ENCODE measurements around the gene FNBP1.
A peak's percentile ranks its signal among the peaks of the same experiment; 100 is the strongest.
"Not testable (repeated sequence)": the region's sequence is repeated elsewhere in the genome, so short reads cannot be mapped to it uniquely, and the experiment has no call there.

Gene FNBP1

DNA sequence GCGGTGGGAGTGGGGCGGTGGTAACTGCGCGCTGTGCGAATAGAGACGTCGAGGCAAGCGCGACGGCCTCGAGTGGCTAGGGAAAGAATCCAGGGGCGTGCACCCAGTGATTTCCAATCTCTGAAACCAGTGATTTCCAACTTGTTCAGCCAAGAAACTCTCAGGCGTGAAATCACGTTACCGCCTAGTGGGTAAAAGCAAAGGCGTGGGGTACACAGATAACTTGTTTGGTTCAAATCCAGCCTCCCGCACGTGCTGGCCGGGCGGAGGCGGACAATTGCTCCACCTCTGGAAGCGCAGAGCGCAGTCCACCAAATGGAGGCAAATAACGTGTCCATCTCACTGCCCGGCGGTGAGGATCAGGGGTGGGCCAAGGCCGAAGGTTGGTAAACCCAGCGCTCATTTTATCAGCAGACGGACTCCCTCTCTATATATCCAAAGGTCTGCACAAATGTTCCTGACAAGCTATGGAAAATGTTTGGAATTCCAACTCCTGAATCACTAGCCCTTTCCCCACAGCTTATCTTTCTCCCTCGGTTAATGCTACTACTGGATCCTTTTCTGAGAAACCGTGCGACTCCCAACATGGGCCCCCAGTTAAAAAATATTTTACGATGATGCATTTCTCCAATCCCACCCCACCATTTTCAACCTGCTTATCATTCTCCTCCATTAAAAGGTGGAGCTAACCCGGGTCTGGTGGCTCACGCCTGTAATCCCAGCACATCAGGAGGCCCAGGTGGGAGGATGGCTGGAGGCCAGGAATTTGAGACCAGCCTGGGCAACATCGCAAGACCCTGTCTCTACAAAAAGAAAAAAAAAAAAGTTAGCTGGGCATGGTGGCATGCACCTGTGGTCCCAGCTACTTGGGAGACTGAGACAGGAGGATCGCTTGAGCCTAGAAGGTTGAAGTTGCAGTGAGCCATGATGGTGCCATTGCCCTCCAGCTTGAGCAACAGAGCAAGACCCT, 950 bp upstream of the FNBP1 start:
- DNase-seq = no peak

DNA sequence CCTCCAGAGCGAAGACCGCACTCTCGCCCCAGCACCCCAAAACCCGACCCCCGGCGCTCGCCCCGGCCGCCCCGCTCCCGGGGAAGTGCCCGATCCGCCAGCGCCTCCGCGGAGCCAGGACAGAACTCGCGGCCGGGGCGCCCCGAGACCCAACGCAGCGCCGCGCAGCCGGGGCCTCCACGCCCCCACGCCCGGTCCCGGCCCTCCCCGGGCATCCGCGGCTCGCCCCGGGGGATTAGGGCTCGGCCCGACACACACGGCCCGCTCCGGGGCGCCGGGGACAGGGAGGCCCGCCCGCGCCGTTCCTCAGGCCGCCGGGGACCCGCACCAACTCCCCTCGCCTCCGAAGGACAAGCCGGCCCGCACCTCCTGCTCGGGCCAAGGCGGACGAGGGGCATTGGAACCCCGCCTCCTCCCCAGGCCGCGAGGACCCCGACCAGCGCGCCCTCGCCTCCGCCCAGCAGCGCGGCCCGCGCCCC, 544 bp downstream of the FNBP1 start:
- no peak for DNase-seq

DNA sequence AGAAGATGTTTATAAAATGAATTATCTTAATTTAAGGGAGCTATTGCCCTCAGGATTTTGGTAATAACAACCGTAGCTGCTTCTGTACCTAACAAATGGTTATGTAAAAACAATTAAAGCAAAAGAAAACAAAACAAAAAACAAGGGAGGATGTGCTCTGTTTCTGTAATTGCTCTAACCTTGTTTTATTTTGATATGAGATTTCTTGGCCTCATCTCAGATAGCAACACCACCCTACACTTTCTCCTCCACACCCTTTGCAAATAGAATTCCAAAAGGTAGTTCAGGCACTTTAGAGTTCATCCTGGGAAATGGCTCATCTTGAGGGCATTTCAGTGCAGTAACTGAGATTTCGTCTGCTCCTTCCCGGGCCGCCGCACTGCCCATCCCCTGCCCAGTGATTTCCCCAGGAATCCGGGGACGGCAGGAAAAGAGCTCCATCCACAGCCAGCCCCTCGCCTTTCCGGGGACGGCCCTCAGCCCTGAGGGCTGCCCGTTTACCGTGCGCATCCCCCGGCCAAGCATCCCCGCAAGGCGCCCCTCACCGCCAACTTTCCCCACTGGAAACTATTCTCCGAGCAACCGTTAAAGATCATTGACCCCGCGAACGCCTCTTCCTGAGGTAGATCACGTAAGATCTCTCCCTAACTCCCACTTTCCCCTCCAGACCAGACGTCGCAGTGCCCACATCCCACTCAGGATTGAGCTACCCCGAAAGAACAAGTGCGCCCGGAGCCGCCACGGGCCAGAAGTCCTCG, 1.2 kb downstream of the FNBP1 start:
- DNase-seq = no peak

DNA sequence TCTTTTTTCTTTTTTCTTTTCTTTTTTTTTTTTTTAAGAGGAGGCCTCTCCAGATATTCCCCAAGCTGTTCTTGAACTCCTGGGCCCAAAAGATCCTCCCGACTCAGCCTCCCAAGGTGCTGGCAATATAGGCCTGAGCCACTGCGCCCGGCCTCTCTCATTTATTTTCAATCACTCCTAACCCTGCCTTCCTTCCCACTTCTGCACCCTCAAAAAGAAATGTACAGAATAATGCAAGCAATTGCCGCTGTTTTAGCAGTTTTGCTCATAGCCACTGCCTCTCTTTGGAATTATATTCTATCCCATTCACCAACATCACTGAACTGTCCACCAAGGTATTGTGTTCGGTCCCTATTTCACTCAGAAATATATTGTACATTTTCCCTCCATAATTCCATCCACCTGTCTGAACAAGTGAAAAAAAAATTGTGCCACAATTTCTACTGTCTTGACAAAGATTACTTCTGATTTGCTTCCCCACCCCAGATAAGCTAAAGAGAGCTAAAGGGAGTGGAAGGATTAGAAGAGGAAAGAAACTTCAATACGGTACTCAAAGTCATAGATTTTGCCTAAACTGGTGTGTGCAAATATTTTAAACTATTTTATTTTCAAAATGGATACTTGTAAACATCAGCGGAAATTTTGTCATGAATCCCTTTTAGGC, 1.9 kb downstream of the FNBP1 start:
- no peak for DNase-seq

DNA sequence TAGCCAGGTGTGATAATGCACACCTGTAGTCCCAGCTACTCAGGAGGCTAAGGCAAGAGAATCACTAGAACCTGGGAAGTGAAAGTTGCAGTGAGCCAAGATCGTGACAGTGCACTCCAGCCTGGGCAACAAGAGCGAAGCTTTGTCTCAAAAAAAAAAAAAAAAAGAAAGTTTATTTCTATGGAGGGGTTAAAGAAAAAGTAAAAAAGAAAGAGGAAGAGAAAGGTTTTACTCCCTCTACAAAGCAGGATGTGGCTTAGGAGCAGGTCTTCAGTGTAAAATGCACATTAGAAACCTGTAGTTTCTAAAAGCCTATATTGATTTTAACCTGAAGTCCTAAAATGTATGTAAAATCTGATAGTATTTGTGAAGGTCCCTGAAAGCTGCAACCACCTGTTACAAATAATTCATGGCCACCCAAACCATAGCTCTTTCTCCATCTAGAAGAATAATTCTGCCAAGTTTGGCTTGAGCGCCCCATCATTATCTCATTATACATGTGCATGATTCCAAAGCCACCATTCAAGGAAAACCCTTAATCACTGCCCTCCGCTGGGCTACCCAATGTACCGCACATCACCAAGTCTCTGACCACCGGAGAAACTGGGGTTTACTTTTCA, 3.4 kb downstream of the FNBP1 start:
- DNase-seq = peak; percentile 36

DNA sequence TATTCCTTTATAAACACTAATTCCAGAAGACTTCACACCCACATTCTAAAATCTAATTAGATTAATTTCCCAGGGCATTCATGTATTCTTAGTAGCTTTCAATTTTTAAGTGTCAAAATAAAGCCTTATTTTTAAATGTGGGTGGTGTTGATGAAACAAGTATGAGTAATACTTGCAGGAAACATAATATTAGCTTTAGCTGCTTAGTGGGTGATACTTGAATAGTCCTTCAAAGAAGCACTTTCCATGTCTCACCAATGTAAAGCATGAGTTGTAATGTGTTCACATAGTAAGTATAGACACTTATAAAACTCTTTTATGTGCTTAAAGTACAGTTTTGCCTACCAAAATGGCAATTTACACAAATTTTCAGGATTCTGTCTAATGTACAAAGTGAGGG, 6.9 kb downstream of the FNBP1 start:
- no peak for DNase-seq

DNA sequence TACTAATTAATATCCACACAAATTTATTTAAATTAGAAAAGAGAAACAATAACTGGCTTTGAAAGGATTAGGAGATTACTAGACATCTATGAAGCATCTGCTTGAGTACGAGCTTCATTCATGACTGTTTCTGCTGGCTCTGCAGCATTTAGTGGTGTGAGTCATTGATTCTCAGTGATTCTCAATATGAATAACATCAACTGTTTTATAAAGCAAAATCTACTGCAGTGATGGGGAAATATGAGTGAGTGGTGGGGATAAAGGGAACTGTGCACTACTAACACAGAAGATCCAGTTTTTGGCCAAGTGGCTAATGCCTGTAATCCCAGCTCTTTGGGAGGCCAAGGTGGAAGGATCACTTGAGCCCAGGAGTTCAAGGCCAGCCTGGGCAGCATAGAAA, 8.4 kb downstream of the FNBP1 start:
- DNase-seq = no peak

DNA sequence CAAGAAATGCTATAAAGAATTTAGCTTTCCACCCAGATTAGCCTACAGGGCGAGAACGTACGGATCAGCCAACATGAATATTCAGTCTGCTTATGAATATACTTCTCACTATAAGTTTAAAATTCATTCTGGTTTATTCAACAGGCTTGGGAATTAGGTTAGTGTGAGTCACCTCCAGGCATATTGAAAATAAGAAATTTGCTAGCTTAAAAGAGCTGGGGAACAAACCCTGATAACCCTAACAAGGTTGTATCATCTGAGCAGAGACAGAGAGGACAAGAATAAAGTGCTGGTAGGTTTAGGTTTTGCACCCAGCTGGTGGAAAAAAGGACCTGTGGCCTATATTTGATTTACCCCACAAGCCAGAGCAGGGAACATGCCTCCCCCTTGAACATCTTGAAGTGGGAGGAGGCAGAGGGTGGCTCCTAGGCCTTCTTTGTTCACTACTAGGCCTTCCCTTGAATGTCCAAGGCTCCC, 12.3 kb downstream of the FNBP1 start:
- DNase-seq = no peak

DNA sequence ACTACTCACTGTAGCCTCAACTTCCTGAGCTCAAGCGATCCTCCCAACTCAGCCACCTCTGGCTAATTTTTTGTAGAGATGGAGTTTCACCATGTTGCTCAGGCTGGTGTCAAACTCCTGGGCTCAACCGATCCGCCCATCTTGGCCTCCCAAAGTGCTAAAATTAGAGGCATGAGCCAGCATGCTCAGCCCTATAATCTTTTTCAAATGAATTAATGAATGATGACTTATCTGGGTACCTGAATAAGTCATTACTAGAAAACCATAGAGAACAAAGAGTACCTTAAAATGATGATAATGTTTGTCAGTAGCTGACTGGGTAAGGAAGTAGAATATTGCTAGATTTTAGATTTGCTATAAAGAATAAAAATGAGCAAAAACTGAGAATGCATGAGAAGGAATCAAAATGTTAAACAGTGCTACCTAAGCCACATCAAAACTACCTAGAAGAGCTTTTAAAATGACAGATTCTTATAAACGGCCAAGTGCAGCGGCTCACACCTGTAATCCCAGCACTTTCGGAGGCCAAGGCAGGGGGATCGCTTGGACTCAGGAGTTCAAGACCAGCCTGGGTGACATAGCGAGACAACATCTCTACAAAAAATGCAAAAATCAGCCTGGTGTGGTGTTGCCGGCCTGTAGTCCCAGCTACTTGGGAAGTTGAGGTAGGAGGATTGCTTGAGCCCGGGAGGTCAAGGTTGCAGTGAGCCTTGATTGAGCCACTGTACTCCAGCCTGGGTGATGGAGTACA, 13.6 kb downstream of the FNBP1 start:
- no peak for DNase-seq

DNA sequence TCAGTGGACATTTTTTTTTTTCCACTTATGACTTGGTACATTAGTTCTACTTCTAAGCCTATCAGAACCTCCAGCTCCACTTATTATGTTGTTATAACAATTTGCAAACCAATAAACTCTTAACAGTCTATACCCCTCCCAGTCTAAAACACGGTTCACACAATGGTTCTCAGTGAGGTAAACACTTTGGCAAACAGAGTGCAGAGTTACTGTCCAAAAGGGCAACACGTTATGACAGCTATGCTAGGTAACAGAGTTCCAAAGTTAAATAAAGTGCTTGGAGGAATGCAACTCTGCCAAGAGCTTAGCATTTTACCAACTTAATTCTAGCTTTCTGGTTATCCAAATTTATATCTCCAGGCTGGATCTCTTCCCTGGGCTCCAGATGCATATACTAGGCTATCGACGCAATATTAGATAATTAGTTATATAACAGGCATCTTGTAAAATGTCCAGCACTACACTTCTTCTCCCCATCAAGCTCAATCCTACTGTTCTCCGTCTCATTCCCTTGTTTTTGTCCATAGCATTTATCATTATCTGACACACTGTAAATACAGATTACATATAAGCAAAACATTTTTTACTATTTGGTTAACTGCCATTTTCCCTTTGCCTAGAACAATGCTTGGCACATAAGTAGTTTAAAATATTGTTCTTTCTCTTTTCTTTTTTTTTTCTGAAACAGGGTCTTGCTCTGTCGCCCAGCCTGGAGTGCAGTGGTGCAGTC, 14.3 kb downstream of the FNBP1 start:
- no peak for DNase-seq

DNA sequence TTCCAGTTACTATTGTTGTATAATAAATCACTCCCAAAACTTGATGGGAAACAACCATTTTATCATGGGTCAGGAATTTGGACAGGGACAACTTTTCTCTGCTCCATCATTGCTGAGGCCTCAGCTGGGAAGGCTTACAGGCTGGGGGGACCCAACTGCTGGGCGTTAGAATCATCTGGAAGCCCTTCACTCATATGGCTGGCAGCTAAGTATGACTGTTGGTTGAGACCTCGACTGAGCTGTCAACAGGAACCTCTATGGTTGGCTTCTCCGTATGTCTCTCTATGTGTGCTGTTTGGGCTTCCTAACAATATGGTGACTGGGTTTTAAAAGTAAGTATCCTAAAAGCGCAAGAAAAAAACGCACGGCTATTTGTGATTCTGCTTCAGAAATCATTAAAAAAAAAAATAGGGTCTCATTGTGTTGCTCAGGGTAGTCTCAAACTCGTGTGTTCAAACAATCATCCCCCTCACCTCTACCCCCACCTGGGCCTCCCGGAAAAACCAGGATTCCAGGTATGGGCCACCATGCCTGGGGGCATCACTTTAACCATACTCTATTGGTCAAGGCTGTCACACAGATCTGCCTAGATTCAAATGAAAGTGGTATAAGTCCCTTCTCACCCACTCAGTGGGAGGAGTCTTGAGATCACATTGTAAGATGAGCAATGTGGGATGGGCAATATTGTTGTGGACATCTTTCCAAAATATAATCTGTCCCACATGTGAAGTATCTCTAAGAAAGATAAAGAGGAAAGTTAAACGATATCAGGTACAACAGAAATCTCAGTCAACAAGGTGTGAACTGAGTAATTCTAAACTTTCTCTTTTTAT, 15.2 kb downstream of the FNBP1 start:
- DNase-seq = no peak

DNA sequence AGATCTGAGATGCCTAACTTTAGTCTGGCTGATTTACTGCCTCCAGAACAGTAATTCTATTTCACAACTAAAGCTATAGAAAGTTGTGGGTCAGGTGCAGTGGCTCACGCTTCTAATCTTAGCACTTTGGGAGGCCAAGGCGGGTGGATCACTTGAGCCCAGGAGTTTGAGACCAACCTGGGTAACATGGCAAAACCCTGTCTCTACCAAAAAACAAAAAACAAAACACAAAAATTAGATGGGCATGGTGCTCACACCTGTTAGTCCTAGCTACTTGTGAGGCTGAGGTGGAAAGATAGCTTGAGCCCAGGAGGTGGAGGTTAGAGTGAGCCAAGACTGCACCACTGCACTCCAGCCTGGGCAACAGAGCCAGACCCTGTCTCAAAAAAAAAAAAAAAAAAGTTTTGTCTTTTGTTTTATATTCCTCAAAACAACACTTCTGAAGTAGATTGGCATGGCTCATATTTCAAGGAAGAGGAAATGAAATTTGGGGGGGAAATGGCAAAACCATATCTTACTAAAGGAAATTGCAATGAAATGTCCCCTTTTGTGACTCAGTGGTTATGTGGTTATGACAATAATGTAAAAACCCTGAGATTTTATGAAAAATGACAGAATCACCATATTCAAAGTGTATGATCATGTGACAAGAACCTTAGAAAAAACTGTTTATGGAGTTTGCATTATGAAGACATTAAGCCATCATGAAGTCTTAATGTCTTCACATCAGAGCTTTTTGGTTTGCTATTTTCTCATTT, 16.2 kb downstream of the FNBP1 start:
- DNase-seq = no peak

DNA sequence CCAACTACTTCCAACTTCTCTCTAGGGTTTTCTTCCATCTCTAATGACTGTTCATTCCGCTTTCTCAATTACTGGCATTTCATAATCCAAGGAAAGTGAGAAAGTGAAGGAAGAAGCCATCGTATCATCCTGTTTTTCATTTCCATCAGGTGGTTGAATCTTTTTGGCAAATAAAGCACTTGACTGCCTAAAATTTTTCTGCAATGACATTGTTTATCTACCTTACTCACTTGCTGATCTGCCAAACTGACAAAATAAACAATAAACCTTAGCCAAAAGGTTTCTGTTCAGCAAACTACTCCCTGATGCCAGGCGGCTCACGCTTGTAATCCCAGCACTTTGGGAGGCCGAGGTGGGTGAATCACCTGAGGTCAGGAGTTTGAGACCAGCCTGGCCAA, 18.4 kb downstream of the FNBP1 start:
- no peak for DNase-seq

DNA sequence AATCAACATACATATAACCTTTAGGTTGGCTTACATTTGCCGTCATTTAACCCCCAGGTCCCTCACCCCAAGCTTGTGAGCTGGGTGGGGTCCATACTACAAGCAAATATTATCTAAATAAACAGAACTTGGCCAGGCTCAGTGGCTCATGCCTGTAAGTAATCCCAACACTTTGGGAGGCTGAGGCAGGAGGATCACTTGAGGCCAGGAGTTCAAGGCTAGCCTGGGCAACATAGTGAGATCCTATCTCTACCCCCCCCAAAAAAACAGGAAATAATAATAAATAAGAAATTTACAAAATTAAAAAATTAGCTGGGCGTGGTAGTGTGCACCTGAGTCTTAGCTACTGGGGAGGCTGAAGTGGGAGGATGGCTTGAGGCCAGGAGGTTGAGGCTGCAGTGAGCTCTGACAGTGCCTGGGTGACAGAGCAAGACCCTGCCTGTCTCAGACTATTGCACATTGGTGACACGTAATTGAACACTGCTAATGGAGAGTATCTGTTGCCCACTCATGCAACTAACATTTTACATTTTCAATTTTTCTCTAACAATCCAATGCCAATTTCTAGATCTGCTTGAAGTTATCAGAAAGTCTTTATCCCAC, 18.9 kb downstream of the FNBP1 start:
- no peak for DNase-seq

DNA sequence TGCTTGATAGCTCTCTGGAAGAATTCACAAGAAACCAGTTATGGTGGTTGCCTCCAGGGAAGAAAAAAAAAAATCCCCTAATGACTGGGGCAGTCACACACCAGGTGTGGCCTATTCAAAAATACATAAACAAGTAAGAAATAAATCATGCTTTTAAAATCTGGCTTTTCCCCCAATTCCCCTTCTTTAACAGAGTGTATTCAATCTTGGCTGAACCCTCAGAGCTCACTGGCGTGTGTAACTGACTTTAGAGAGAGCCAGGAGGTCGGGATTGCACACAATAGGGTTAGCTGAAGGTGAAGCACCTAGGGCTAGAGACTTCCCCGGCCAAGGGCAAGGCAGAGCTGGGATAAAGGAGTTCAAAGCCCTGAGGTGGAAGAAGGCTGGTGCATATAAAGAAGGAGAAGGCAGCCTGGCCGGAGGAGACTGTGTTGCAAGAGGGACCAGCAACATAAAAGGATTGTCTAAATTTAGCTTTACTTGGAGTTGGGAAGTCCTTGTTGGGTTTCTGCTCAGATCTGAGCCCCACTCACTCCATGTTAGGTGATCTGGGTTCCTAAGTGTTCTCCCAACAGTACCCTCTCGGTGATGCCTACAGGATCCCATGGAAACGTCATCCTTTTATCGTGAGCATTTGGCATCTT, 19.7 kb downstream of the FNBP1 start:
- no peak for DNase-seq

DNA sequence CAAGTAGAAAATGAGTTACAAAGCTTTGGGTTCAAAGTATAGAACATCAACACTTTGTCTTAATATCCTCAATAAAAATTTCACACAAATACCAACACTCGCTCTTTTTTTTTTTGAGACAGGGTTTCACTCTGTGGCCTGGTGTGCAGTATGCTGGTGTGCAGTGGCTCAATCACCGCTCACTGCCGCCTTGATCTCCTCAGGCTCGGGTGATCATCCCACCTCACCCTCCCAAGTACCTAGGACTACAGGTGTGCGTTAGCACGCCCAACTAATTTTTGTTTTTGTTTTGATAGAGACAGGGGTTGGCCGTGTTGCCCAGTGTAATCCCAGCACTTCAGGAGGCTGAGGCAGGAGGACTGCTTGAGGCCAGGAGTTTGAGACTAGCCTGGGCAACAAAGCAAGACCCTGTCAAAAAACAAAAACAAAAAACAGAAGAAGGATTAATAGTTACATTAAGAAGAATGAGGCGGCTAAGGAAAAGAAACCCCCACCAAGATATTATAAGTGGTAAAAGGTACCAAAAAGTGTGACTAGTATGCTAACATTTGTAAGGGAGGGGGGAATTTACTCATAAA, 20.3 kb downstream of the FNBP1 start:
- no peak for DNase-seq

DNA sequence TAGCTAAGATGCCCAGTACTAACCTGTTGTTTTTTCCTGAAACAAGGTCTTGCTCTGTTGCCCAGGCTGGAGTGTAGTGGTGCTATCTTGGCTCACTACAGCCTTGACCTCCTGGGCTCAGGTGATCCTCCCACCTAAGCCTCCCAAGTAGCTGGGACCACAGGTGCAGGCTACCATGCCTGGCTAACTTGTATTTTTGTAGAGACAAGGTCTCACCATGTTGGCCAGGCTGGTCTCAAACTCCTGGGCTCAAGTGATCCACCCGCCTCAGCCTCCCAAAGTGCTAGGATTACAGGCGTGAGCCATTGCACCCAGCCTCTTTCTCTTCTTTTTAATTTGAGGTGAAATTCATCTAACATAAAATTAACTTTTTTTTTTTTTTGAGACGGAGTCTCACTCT, 21.1 kb downstream of the FNBP1 start:
- not testable (repeated sequence) for DNase-seq

DNA sequence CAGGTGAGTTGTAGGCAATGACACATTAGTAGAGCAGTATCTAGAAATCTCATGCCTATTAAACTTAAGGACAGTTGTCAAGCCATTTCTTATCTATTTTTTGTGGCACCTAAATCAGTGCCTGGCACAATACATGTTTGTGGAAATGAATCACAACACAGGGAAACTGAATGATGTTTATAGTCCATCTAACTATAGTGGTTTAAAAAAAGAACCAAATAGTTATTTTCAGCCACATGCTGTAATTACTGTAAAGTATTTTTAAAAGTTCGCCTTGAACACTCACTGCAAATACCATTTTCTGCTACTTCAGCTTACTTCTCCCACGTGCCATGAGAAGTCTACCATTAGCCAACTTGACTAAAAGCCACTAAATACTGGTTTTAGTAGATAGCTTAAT, 21.9 kb downstream of the FNBP1 start:
- no peak for DNase-seq

All from CD4-positive, alpha-beta T cell treated with Interferon gamma for 1 hour (primary cell).